ENCODE results near the gene DYNLRB1.

DNA sequence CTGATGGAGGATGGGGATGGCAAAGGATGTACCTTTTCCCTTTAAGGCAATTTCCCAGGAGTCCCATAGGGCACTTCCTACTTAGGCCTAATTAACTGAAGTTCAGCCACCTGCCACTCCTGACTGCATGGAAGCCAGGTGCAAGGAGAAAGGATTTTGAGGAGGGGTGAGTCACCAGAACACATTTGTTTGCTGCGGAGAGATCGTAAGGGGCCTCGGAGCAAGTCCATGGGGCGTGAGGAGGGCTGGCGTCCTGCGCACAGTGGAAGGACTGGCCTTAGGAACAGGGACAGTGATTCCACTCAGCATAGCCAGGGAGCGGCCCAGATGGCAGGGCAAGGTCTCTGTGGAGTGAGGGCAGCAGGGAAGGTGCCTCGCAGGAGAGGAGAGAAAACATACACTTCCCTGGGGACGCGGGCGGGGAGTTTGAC lies 30.5 kb downstream of the DYNLRB1 start:
- TF ChIP-seq, protein P1, sequence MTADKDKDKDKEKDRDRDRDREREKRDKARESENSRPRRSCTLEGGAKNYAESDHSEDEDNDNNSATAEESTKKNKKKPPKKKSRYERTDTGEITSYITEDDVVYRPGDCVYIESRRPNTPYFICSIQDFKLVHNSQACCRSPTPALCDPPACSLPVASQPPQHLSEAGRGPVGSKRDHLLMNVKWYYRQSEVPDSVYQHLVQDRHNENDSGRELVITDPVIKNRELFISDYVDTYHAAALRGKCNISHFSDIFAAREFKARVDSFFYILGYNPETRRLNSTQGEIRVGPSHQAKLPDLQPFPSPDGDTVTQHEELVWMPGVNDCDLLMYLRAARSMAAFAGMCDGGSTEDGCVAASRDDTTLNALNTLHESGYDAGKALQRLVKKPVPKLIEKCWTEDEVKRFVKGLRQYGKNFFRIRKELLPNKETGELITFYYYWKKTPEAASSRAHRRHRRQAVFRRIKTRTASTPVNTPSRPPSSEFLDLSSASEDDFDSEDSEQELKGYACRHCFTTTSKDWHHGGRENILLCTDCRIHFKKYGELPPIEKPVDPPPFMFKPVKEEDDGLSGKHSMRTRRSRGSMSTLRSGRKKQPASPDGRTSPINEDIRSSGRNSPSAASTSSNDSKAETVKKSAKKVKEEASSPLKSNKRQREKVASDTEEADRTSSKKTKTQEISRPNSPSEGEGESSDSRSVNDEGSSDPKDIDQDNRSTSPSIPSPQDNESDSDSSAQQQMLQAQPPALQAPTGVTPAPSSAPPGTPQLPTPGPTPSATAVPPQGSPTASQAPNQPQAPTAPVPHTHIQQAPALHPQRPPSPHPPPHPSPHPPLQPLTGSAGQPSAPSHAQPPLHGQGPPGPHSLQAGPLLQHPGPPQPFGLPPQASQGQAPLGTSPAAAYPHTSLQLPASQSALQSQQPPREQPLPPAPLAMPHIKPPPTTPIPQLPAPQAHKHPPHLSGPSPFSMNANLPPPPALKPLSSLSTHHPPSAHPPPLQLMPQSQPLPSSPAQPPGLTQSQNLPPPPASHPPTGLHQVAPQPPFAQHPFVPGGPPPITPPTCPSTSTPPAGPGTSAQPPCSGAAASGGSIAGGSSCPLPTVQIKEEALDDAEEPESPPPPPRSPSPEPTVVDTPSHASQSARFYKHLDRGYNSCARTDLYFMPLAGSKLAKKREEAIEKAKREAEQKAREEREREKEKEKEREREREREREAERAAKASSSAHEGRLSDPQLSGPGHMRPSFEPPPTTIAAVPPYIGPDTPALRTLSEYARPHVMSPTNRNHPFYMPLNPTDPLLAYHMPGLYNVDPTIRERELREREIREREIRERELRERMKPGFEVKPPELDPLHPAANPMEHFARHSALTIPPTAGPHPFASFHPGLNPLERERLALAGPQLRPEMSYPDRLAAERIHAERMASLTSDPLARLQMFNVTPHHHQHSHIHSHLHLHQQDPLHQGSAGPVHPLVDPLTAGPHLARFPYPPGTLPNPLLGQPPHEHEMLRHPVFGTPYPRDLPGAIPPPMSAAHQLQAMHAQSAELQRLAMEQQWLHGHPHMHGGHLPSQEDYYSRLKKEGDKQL (CRISPR knock-in tag; IDR thresholded peaks at IDR 0.05; ENCODE audit: borderline replicate concordance): no peak
- no peak for TF ChIP-seq CEBPB (tag; IDR thresholded peaks at IDR 0.05)
- TF ChIP-seq HMG20B (CRISPR knock-in tag; IDR thresholded peaks at IDR 0.05): no peak
- no peak for TF ChIP-seq EP300 (IDR thresholded peaks at IDR 0.05; ENCODE audit: low read length)
- no peak for TF ChIP-seq FOS (IDR thresholded peaks at IDR 0.05; ENCODE audit: extremely low read depth, insufficient read length)
- TF ChIP-seq, protein P2, sequence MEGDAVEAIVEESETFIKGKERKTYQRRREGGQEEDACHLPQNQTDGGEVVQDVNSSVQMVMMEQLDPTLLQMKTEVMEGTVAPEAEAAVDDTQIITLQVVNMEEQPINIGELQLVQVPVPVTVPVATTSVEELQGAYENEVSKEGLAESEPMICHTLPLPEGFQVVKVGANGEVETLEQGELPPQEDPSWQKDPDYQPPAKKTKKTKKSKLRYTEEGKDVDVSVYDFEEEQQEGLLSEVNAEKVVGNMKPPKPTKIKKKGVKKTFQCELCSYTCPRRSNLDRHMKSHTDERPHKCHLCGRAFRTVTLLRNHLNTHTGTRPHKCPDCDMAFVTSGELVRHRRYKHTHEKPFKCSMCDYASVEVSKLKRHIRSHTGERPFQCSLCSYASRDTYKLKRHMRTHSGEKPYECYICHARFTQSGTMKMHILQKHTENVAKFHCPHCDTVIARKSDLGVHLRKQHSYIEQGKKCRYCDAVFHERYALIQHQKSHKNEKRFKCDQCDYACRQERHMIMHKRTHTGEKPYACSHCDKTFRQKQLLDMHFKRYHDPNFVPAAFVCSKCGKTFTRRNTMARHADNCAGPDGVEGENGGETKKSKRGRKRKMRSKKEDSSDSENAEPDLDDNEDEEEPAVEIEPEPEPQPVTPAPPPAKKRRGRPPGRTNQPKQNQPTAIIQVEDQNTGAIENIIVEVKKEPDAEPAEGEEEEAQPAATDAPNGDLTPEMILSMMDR (IDR thresholded peaks at IDR 0.05 in 2 of 3, conservative IDR thresholded peaks at IDR 0.05 in 1 of 3; ENCODE audit: insufficient read depth in 2 of 3, low read depth in 1 of 3, low read length in 3 of 3): no peak
- TF ChIP-seq, protein P3, sequence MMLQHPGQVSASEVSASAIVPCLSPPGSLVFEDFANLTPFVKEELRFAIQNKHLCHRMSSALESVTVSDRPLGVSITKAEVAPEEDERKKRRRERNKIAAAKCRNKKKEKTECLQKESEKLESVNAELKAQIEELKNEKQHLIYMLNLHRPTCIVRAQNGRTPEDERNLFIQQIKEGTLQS (IDR thresholded peaks at IDR 0.05): no peak
- TF ChIP-seq, protein P3 (CRISPR knock-in tag; conservative IDR thresholded peaks at IDR 0.05): no peak
- no peak for TF ChIP-seq ZNF583 (CRISPR knock-in tag; IDR thresholded peaks at IDR 0.05)
- no peak for TF ChIP-seq FOXK1 (CRISPR knock-in tag; IDR thresholded peaks at IDR 0.05; ENCODE audit: borderline replicate concordance)

Data from K562 (cell line).